ENCODE data around the gene EXOC3L1.

Gene EXOC3L1

DNA sequence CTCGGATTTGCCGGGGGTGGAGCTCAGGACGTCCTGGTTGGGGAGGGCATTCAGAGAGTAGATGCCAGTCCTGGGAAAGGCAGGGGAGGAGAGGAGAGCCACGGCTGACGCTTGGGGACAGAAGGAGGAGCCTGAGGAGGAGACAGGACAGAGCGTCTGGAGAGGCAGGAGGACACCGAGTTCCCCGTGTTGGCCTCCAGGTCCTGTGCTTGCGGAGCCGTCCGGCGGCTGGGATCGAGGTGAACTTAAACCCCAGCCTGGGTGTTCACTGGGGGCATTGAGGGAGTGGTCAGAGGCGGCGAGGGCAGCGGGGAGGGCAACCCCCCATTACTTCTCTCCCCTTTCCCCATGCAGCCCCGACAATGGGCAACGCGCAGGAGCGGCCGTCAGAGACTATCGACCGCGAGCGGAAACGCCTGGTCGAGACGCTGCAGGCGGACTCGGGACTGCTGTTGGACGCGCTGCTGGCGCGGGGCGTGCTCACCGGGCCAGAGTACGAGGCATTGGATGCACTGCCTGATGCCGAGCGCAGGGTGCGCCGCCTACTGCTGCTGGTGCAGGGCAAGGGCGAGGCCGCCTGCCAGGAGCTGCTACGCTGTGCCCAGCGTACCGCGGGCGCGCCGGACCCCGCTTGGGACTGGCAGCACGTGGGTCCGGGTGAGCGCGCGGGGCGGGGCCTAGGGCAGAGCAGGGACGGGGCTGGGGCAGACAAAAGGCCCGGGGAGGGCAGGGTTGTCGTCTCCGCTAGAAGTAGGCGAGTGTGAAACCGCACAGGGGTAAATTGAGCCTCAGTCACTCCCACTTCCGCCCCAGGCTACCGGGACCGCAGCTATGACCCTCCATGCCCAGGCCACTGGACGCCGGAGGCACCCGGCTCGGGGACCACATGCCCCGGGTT is 15.9 kb downstream of the EXOC3L1 start:
- peak overlapping the region; percentile 56 to 74 (median 63) for H3K4me3 ChIP-seq (ENCODE audit: low read depth in 1 of 5, low read length in 5 of 5)
- no peaks in the 10 kb centered on the region for H3K9me3 ChIP-seq (ENCODE audit: control insufficient read depth in 5 of 5, low read length in 5 of 5)
- H3K27ac ChIP-seq (ENCODE audit: low read depth, low read length) = peak overlapping the region; percentile 69
- H3K9ac ChIP-seq (ENCODE audit: low read length in 5 of 5) = peak overlapping the region in 4 of 5 donors; percentile 56 to 74 (median 58)
- peaks cover 0 to 10% (median 4%) of the 10 kb centered on the region in 5 donors for H3K36me3 ChIP-seq (ENCODE audit: control insufficient read depth in 5 of 5, insufficient read depth in 5 of 5, low read length in 5 of 5)
- H3K4me1 ChIP-seq (ENCODE audit: control insufficient read depth in 5 of 5, insufficient read depth in 5 of 5, low read length in 5 of 5) = peaks cover 5 to 67% (median 63%) of the 10 kb centered on the region in 5 donors
- H3K27me3 ChIP-seq (ENCODE audit: control insufficient read depth in 5 of 5, insufficient read depth in 4 of 5, low read length in 5 of 5) = no peaks in the 10 kb centered on the region

DNA sequence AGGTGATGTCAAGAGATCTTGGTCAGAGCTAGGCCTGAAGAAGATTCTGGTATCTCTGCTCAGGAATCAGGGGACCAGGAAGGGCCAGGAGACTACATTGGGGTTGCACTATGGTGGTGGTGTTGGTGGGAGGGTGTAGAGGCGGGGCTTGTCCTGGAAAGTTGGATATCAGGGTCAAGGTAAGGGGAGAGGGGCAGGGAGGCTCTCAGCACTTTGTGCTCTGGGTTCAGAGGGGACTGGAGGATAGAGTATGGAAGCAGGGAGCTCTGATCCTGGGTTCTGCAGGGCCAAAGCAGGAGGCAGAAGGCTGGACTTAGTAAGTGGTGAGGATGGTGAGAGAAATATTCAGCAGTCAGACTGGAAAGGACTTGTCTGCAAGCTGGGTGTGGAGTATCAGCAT is 16.6 kb downstream of the EXOC3L1 start:
- H3K9ac ChIP-seq (ENCODE audit: low read length in 5 of 5) = peak overlapping the region in 2 of 5 donors; percentile 56 to 74
- no peaks in the 10 kb centered on the region for H3K27me3 ChIP-seq (ENCODE audit: control insufficient read depth in 5 of 5, insufficient read depth in 4 of 5, low read length in 5 of 5)
- peaks cover 0 to 10% (median 4%) of the 10 kb centered on the region in 5 donors for H3K36me3 ChIP-seq (ENCODE audit: control insufficient read depth in 5 of 5, insufficient read depth in 5 of 5, low read length in 5 of 5)
- peaks cover 5 to 64% (median 60%) of the 10 kb centered on the region in 5 donors for H3K4me1 ChIP-seq (ENCODE audit: control insufficient read depth in 5 of 5, insufficient read depth in 5 of 5, low read length in 5 of 5)
- peak overlapping the region; percentile 69 for H3K27ac ChIP-seq (ENCODE audit: low read depth, low read length)
- peak overlapping the region; percentile 56 to 74 (median 63) for H3K4me3 ChIP-seq (ENCODE audit: low read depth in 1 of 5, low read length in 5 of 5)
- H3K9me3 ChIP-seq (ENCODE audit: control insufficient read depth in 5 of 5, low read length in 5 of 5) = no peaks in the 10 kb centered on the region

DNA sequence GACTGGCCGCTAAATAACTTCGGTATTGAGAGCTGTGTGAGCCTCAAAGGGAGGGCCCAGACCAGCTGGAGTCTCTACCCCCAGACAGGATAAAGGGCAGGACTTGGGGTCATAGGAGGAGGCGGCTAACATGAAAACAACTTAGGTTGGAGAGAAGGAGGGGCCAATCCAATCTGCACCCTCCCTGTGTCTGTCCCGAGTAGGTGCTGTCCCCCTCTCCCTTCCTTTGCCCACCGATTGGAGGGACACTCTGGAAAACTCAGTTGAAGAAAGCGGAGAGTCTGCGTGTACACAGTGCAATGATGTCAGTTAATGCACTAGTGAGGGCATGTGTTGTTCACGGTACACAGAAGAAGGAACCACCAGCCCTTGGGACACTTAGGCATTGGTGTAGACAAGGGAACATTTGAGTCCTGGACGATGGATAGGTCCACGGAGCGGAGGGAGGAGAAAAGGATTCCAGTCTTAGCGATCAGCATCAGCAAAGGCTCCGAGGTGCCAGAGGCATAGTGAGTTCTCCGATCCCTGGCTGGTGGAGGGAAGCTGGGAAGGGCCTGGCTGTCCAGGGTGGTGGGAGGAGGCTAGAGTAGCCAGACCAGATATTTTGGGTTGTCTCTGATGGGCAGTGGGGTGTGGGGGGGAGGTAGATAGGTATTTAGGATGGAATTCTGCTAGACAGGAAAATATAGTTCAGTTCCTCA is 18.8 kb downstream of the EXOC3L1 start:
- Histone ChIP-seq H3K9me3 (ENCODE audit: control insufficient read depth in 5 of 5, low read length in 5 of 5) (no peaks in the 10 kb centered on the region), H3K36me3 (ENCODE audit: control insufficient read depth in 5 of 5, insufficient read depth in 5 of 5, low read length in 5 of 5) (peaks cover 0 to 14% (median 3%) of the 10 kb centered on the region in 5 donors), H3K9ac (ENCODE audit: low read length in 5 of 5) (peak overlapping the region; percentile 22 to 72 (median 64)), H3K27ac (ENCODE audit: low read depth, low read length) (peak overlapping the region; percentile 87), H3K27me3 (ENCODE audit: control insufficient read depth in 5 of 5, insufficient read depth in 4 of 5, low read length in 5 of 5) (no peaks in the 10 kb centered on the region), H3K4me3 (ENCODE audit: low read depth in 1 of 5, low read length in 5 of 5) (peak overlapping the region; percentile 35 to 61 (median 46)), H3K4me1 (ENCODE audit: control insufficient read depth in 5 of 5, insufficient read depth in 5 of 5, low read length in 5 of 5) (peaks cover 5 to 61% (median 56%) of the 10 kb centered on the region in 5 donors)

DNA sequence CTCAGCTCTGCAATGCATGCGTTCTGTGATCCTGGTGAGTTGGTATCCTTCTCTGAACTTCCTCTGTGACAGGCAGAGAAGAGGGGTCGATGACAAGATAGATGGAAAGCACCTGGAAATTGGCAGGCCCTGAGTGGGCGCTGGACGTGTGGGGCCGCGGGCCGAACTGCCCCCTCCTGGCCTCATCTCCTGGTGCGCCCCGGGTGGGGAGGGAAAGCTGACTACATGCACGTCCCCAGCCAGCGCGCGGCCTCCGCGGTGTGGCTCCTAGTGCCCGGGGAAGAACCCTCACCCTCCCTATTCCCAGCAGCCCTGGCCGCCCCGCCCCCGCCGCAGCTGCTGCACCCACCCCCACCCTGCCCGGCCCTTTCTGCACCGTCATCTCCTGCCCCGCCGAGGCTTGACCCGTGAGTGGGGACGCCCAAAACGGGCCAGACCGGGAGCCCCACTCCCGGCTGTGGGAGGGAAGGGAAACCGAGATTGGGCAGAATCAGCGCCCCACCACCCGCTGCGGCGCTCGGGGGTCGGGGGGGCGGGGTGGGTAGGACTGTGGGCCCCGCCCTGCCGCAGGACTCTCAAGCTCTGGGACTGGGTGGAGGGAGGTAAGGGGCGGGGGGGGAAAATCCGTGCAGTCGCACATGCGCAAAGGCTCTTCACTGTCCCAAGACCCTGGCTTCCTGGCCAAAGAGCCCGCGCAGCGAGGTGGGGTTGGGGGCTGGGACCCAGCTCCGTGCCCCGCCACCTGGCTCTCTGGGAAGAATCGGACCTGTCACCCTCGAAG is 19.6 kb downstream of the EXOC3L1 start, which contains the start of gene NOL3:
TSS of gene NOL3 (plus strand) at position 371 of the 781 bp plus-strand sequence.
- Histone ChIP-seq H3K27ac (ENCODE audit: low read depth, low read length) (peak within 1 kb of the TSS; percentile 87), H3K4me1 (ENCODE audit: control insufficient read depth in 5 of 5, insufficient read depth in 5 of 5, low read length in 5 of 5) (peaks cover 5 to 63% (median 53%) of the 10 kb centered on the region in 5 donors), H3K9me3 (ENCODE audit: control insufficient read depth in 5 of 5, low read length in 5 of 5) (no peaks in the 10 kb centered on the region), H3K36me3 (ENCODE audit: control insufficient read depth in 5 of 5, insufficient read depth in 5 of 5, low read length in 5 of 5) (peaks cover 0 to 14% (median 3%) of the 10 kb centered on the region in 5 donors), H3K27me3 (ENCODE audit: control insufficient read depth in 5 of 5, insufficient read depth in 4 of 5, low read length in 5 of 5) (peaks cover 0 to 4% (median under 1%) of the 10 kb centered on the region in 5 donors), H3K4me3 (ENCODE audit: low read depth in 1 of 5, low read length in 5 of 5) (peak within 1 kb of the TSS; percentile 35 to 68 (median 59)), H3K9ac (ENCODE audit: low read length in 5 of 5) (peak within 1 kb of the TSS; percentile 22 to 77 (median 64))

DNA sequence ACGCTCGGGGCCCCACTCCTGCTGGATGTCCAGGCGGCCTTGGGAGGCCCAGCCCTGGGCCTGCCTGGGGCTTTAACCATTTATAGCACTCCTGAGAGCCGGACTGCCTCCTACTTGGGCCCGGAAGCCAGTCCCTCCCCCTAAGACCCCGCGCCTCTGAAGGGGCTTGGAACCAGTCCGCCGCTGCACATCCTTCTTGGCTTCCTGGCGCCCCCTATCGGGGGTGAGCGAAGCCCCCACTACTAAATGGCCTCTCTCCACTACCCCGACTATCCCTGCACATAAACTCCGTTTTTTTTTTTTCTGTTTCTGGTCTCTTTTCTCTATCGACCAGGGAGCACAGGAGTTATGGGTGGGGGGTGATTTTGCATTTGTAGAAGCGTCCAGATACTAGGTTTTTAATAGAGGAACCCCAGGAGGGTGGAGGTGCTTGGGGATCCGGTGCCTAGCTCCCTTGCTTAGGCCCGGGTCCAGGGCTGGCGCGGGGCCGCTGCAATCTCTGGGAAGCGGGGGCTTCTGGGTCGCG is 20.2 kb downstream of the EXOC3L1 start:
- H3K4me1 ChIP-seq (ENCODE audit: control insufficient read depth in 5 of 5, insufficient read depth in 5 of 5, low read length in 5 of 5) = peaks cover 4 to 63% (median 54%) of the 10 kb centered on the region in 5 donors
- H3K27ac ChIP-seq (ENCODE audit: low read depth, low read length) = peak overlapping the region; percentile 84
- H3K36me3 ChIP-seq (ENCODE audit: control insufficient read depth in 5 of 5, insufficient read depth in 5 of 5, low read length in 5 of 5) = peaks cover 0 to 10% (median 0%) of the 10 kb centered on the region in 5 donors
- peak overlapping the region in 4 of 5 donors; percentile 47 to 77 (median 65) for H3K9ac ChIP-seq (ENCODE audit: low read length in 5 of 5)
- H3K4me3 ChIP-seq (ENCODE audit: low read depth in 1 of 5, low read length in 5 of 5) = peak overlapping the region in 4 of 5 donors; percentile 58 to 68 (median 62)
- peaks cover 0 to 6% (median 5%) of the 10 kb centered on the region in 5 donors for H3K27me3 ChIP-seq (ENCODE audit: control insufficient read depth in 5 of 5, insufficient read depth in 4 of 5, low read length in 5 of 5)
- H3K9me3 ChIP-seq (ENCODE audit: control insufficient read depth in 5 of 5, low read length in 5 of 5) = no peaks in the 10 kb centered on the region

DNA sequence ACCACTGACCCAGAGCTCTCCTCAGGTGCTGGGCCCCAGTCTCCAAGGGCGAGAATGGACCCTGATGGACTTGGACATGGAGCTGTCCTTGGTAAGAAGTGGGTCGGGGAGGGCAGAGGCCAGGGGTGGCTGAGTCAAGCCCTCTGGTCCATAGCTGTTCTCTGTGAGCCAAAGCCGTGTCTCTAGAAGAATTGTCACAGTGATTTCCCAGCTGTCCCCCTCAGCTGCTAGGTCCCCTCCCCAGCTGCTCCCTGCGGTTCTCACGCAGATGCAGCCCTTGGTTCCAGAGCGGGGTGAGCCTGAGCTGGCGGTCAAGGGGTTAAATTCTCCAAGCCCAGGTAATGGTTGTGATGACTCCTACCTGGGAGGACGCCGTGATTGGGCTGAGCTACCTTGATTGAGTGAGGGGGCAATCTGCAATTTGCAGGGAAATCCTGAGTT is 20.9 kb downstream of the EXOC3L1 start:
- H3K27ac ChIP-seq (ENCODE audit: low read depth, low read length) = no peak overlapping the region
- no peaks in the 10 kb centered on the region for H3K9me3 ChIP-seq (ENCODE audit: control insufficient read depth in 5 of 5, low read length in 5 of 5)
- no peak overlapping the region for H3K9ac ChIP-seq (ENCODE audit: low read length in 5 of 5)
- H3K4me1 ChIP-seq (ENCODE audit: control insufficient read depth in 5 of 5, insufficient read depth in 5 of 5, low read length in 5 of 5) = peaks cover 2 to 61% (median 52%) of the 10 kb centered on the region in 5 donors
- peaks cover 0 to 6% (median 5%) of the 10 kb centered on the region in 5 donors for H3K27me3 ChIP-seq (ENCODE audit: control insufficient read depth in 5 of 5, insufficient read depth in 4 of 5, low read length in 5 of 5)
- H3K4me3 ChIP-seq (ENCODE audit: low read depth in 1 of 5, low read length in 5 of 5) = no peak overlapping the region
- H3K36me3 ChIP-seq (ENCODE audit: control insufficient read depth in 5 of 5, insufficient read depth in 5 of 5, low read length in 5 of 5) = peaks cover 0 to 10% (median 0%) of the 10 kb centered on the region in 5 donors

DNA sequence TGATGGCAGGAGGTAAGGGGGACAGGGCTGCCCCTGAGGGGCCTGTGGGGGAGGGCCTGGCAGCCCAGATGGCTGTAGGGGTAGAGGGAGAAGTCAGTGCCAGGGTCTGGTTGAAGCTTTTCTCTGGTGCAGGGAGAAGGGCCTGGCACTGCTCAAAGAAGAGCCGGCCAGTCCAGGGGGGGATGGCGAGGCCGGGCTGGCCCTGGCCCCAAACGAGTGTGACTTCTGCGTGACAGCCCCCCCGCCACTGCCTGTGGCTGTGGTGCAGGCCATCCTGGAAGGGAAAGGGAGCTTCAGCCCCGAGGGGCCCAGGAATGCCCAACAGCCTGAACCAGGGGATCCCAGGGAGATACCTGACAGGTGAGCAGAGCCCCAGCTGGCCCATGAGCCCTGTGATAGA is 22.3 kb downstream of the EXOC3L1 start:
- Histone ChIP-seq H3K36me3 (ENCODE audit: control insufficient read depth in 5 of 5, insufficient read depth in 5 of 5, low read length in 5 of 5) (peaks cover 0 to 10% (median 0%) of the 10 kb centered on the region in 5 donors), H3K27me3 (ENCODE audit: control insufficient read depth in 5 of 5, insufficient read depth in 4 of 5, low read length in 5 of 5) (peaks cover 0 to 16% (median 5%) of the 10 kb centered on the region in 5 donors), H3K9ac (ENCODE audit: low read length in 5 of 5) (peak overlapping the region in 1 of 5 donors; percentile 25), H3K27ac (ENCODE audit: low read depth, low read length) (no peak overlapping the region), H3K9me3 (ENCODE audit: control insufficient read depth in 5 of 5, low read length in 5 of 5) (no peaks in the 10 kb centered on the region), H3K4me3 (ENCODE audit: low read depth in 1 of 5, low read length in 5 of 5) (no peak overlapping the region), H3K4me1 (ENCODE audit: control insufficient read depth in 5 of 5, insufficient read depth in 5 of 5, low read length in 5 of 5) (peaks cover 0 to 63% (median 55%) of the 10 kb centered on the region in 5 donors)

DNA sequence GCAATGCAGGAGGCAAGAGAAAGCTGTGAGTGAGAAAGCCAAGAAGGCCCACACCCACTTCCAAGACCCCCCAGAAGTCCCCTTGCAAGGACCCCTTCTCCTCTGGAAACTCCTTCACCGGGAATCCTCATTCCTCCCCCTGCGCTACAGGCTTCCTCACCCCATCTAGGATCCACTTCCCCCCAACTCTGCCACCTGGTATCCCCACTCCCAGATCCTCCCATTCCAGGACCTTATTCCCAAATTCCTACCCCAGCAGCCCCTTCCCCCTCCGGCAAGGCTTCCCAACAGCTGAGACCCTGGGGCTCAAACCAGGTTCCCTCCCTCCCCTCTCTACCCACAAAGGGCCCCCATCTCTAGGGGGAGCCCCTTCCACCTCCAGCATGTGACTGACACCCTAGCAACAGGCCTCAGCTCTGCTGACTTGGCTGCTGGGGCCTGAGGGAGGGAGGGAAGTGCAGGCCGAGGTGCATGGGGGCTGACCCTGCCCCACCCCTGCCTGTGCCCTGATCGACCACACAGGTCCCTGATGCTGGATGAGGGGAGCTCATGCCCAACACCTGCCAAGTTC is 23.3 kb downstream of the EXOC3L1 start:
- Histone ChIP-seq H3K9ac (ENCODE audit: low read length in 5 of 5) (peak overlapping the region in 1 of 5 donors; percentile 1), H3K27me3 (ENCODE audit: control insufficient read depth in 5 of 5, insufficient read depth in 4 of 5, low read length in 5 of 5) (peaks cover 0 to 16% (median 5%) of the 10 kb centered on the region in 5 donors), H3K4me1 (ENCODE audit: control insufficient read depth in 5 of 5, insufficient read depth in 5 of 5, low read length in 5 of 5) (peaks cover 0 to 71% (median 58%) of the 10 kb centered on the region in 5 donors), H3K4me3 (ENCODE audit: low read depth in 1 of 5, low read length in 5 of 5) (no peak overlapping the region), H3K27ac (ENCODE audit: low read depth, low read length) (no peak overlapping the region), H3K9me3 (ENCODE audit: control insufficient read depth in 5 of 5, low read length in 5 of 5) (no peaks in the 10 kb centered on the region), H3K36me3 (ENCODE audit: control insufficient read depth in 5 of 5, insufficient read depth in 5 of 5, low read length in 5 of 5) (peaks cover 0 to 10% (median 0%) of the 10 kb centered on the region in 5 donors)

Data from subcutaneous abdominal adipose tissue (tissue), 5 donors.